H1 (cell line): ENCODE measurements around the gene ARHGAP42. TPM values are rescaled to one million over a fixed set of nuclear protein-coding genes. Genes with fewer than 3 reads are reported as not detected.

Source experiments
- RAD21 ChIP-seq, 2 experiments: IDR thresholded peaks in 1 of 2; conservative IDR thresholded peaks in 1 of 2; 2 replicates each; pipeline ENCODE4 v1.6.1; 2011; ENCODE audit warnings: low read depth in 2 of 2, low read length in 2 of 2, improper control_type of control experiment in 1 of 2, inconsistent platforms in 1 of 2, mild to moderate bottlenecking in 1 of 2, moderate library complexity in 1 of 2
- SP1 ChIP-seq: IDR thresholded peaks from 2 replicates; pipeline ENCODE4 v1.6.1; 2011; ENCODE audit warnings: low read depth, low read length
- polyA plus RNA-seq, 7 experiments: library from polyadenylated mRNA; depleted of rRNA in 3 of 7; stranded (reverse) in 5 of 7; unstranded in 2 of 7; fragments of >200 nt in 5 of 7; fragments of 200-250 nt in 2 of 7; gene quantifications; 1 replicate in 5 of 7; 2 replicates in 1 of 7; 4 replicates in 1 of 7; pipeline versions ENCODE4 v1.2.1 to v1.2.3, GENCODE V29; 2011 to 2013; ENCODE audit warnings: missing spikeins in 2 of 7, mixed read lengths in 2 of 7
- total RNA-seq: library from RNA; stranded (reverse); fragmentation: NEBNext Ultra II Directional; extraction: Animal tissue kit (Norgen Biotek cat#: 25700); gene quantifications from 2 replicates; pipeline ENCODE4 v1.2.1, GENCODE V29; 2021
- TF ChIP-seq, protein P1 (sequence below): IDR thresholded peaks from 2 replicates; pipeline ENCODE4 v1.6.1; 2011; ENCODE audit warnings: low read depth, mild to moderate bottlenecking, low read length; ENCODE audit not compliant: insufficient read depth

The ARHGAP42 gene
- total and polyA plus RNA-seq, 2 of the 8 experiments (the other 6 are each of a cell fraction or from before 2014, with no cell fraction given) = 22.2 to 33.5 TPM

DNA sequence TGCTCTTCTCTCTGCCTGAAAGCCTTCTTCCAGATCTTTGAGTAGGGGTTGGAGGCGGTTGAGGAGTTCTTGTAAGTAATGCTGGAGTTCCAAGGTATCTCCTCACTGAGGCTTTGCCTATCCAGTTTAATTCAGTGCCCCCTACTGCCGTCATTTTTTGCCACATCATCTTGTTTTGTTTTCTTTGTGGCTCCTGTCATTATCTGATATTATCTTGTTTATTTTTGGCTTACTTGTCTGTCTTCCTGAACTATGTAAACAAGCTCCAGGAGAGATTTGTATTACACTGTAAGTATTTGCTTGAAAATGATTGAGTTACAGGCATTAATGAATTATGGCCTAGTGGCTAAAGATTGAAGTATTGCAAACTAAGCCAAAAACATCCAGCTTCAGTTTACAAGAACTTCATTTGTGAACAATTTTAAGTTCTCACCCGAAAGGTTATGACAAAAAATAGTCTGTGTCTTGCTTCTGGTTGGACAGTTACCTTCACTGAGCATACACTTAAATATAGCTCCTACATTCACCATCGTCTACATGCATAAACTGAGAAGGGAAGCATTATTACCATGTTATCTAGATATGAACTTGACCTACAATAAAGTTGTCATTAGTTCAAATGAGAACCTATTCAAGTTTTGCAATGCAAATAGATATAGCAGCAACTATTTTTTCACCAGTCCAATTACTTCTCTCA lies 154.8 kb downstream of the ARHGAP42 start (continued):
- TF ChIP-seq SP1 (no peak), RAD21 (IDR thresholded peaks at IDR 0.05 in 1 of 2, conservative IDR thresholded peaks at IDR 0.05 in 1 of 2; ENCODE audit: low read depth in 2 of 2, low read length in 2 of 2) (no peak)
- TF ChIP-seq, protein P1, sequence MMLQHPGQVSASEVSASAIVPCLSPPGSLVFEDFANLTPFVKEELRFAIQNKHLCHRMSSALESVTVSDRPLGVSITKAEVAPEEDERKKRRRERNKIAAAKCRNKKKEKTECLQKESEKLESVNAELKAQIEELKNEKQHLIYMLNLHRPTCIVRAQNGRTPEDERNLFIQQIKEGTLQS = no peak
- TF ChIP-seq, all 59 proteins: peak for 0
